ENCODE measurements around the gene LMO3.

Gene LMO3

GRCh38 chr12:16583969-16584745, 21.8 kb downstream of the LMO3 start:
- Histone ChIP-seq H3K9ac (ENCODE audit: low read length) (no peak overlapping the region), H3K27me3 (ENCODE audit: low read length) (no peaks in the 10 kb centered on the region), H3K4me2 (ENCODE audit: low read depth, low read length, poor library complexity, severe bottlenecking) (no peak overlapping the region), H4K20me1 (ENCODE audit: low read depth, low read length) (no peaks in the 10 kb centered on the region), H3K36me3 (ENCODE audit: low read length) (no peaks in the 10 kb centered on the region), H3F3A (ENCODE audit: insufficient read depth) (no peaks in the 10 kb centered on the region), H3K27ac (ENCODE audit: low read depth, low read length) (no peak overlapping the region), H3K9me2 (replicated peaks; ENCODE audit: insufficient read depth, low read length) (no peaks in the 10 kb centered on the region), H3K4me3 (ENCODE audit: insufficient read depth, low read length, poor library complexity, severe bottlenecking) (no peak overlapping the region), H2AFZ (ENCODE audit: low read depth, low read length, severe bottlenecking) (no peak overlapping the region), H3K9me3 (ENCODE audit: insufficient read depth, low read length) (no peaks in the 10 kb centered on the region), H3K79me2 (ENCODE audit: insufficient read depth, low read length) (no peaks in the 10 kb centered on the region)
- no peak for TF ChIP-seq CTCF (IDR thresholded peaks at IDR 0.05; ENCODE audit: insufficient read depth, low read length, poor library complexity, severe bottlenecking)
- no peak for TF ChIP-seq EZH2phosphoT487 (conservative IDR thresholded peaks at IDR 0.05; ENCODE audit: low read length)

- Histone ChIP-seq H3K36me3 (ENCODE audit: low read length) (no peaks in the 10 kb centered on the region), H3K9me3 (ENCODE audit: insufficient read depth, low read length) (no peaks in the 10 kb centered on the region), H2AFZ (ENCODE audit: low read depth, low read length, severe bottlenecking) (no peak overlapping the region), H3K79me2 (ENCODE audit: insufficient read depth, low read length) (no peaks in the 10 kb centered on the region), H3K27me3 (ENCODE audit: low read length) (no peaks in the 10 kb centered on the region), H3K4me2 (ENCODE audit: low read depth, low read length, poor library complexity, severe bottlenecking) (no peak overlapping the region), H3K27ac (ENCODE audit: low read depth, low read length) (no peak overlapping the region), H4K20me1 (ENCODE audit: low read depth, low read length) (no peaks in the 10 kb centered on the region), H3K9ac (ENCODE audit: low read length) (no peak overlapping the region), H3F3A (ENCODE audit: insufficient read depth) (no peaks in the 10 kb centered on the region), H3K4me3 (ENCODE audit: insufficient read depth, low read length, poor library complexity, severe bottlenecking) (no peak overlapping the region), H3K9me2 (replicated peaks; ENCODE audit: insufficient read depth, low read length) (no peaks in the 10 kb centered on the region)
- TF ChIP-seq CTCF (IDR thresholded peaks at IDR 0.05; ENCODE audit: insufficient read depth, low read length, poor library complexity, severe bottlenecking) (no peak), EZH2phosphoT487 (conservative IDR thresholded peaks at IDR 0.05; ENCODE audit: low read length) (no peak)
Measured at GRCh38 chr12:16581416-16581815, 24.5 kb downstream of the LMO3 start.

- H2AFZ ChIP-seq (ENCODE audit: low read depth, low read length, severe bottlenecking) = no peak overlapping the region
- H3K9me3 ChIP-seq (ENCODE audit: insufficient read depth, low read length) = no peaks in the 10 kb centered on the region
- H3K27ac ChIP-seq (ENCODE audit: low read depth, low read length) = no peak overlapping the region
- no peaks in the 10 kb centered on the region for H3F3A ChIP-seq (ENCODE audit: insufficient read depth)
- H3K79me2 ChIP-seq (ENCODE audit: insufficient read depth, low read length) = no peaks in the 10 kb centered on the region
- no peaks in the 10 kb centered on the region for H3K9me2 ChIP-seq (replicated peaks; ENCODE audit: insufficient read depth, low read length)
- H3K9ac ChIP-seq (ENCODE audit: low read length) = no peak overlapping the region
- no peak overlapping the region for H3K4me2 ChIP-seq (ENCODE audit: low read depth, low read length, poor library complexity, severe bottlenecking)
- no peak for TF ChIP-seq CTCF (IDR thresholded peaks at IDR 0.05; ENCODE audit: insufficient read depth, low read length, poor library complexity, severe bottlenecking)
- no peaks in the 10 kb centered on the region for H3K27me3 ChIP-seq (ENCODE audit: low read length)
- no peaks in the 10 kb centered on the region for H4K20me1 ChIP-seq (ENCODE audit: low read depth, low read length)
- no peaks in the 10 kb centered on the region for H3K36me3 ChIP-seq (ENCODE audit: low read length)
- H3K4me3 ChIP-seq (ENCODE audit: insufficient read depth, low read length, poor library complexity, severe bottlenecking) = no peak overlapping the region
Measured at GRCh38 chr12:16579041-16579440, 26.9 kb downstream of the LMO3 start.

All from SU-DHL-6 (cell line).